H9 (cell line): ENCODE results near the gene PCSK1. TPM values are rescaled to one million over a fixed set of nuclear protein-coding genes. Genes with fewer than 3 reads are reported as not detected.

Experiments used
- DNase-seq: peaks from one replicate; pipeline ENCODE4 v3.0.0-alpha.2; 2017
- H2AFZ ChIP-seq: one replicate; pipeline ENCODE4 v1.6.1; 2013; ENCODE audit warnings: mild to moderate bottlenecking, low read length, control low read depth, moderate library complexity
- H2AK5ac ChIP-seq: 2 replicates; pipeline ENCODE4 v1.6.1; 2013; ENCODE audit warnings: low read length, control low read depth, mixed read lengths; ENCODE audit not compliant: insufficient read length
- H2BK120ac ChIP-seq: one replicate; pipeline ENCODE4 v1.6.1; 2013; ENCODE audit warnings: low read depth, mild to moderate bottlenecking, low read length, control low read depth, inconsistent platforms; ENCODE audit not compliant: poor library complexity, severe bottlenecking
- H2BK12ac ChIP-seq: 2 replicates; pipeline ENCODE4 v1.6.1; 2013; ENCODE audit warnings: low read length, control low read depth, mixed read lengths, low read depth; ENCODE audit not compliant: insufficient read length
- H2BK15ac ChIP-seq: 2 replicates; pipeline ENCODE4 v1.6.1; 2013; ENCODE audit warnings: low read depth, low read length, control low read depth
- H2BK20ac ChIP-seq: one replicate; pipeline ENCODE4 v1.6.1; 2013; ENCODE audit warnings: low read depth, mild to moderate bottlenecking, low read length, control low read depth, inconsistent platforms; ENCODE audit not compliant: poor library complexity, severe bottlenecking
- H2BK5ac ChIP-seq: 2 replicates; pipeline ENCODE4 v1.6.1; 2013; ENCODE audit warnings: low read length, control low read depth, mixed read lengths; ENCODE audit not compliant: insufficient read length
- H3K14ac ChIP-seq: 2 replicates; pipeline ENCODE4 v1.6.1; 2013; ENCODE audit warnings: low read length, control low read depth; ENCODE audit not compliant: insufficient read depth
- H3K18ac ChIP-seq: 2 replicates; pipeline ENCODE4 v1.6.1; 2013; ENCODE audit warnings: low read depth, mild to moderate bottlenecking, mixed read lengths, low read length, control low read depth; ENCODE audit not compliant: insufficient read length
- H3K23ac ChIP-seq: 2 replicates; pipeline ENCODE4 v1.6.1; 2013; ENCODE audit warnings: low read length, control low read depth, mixed read lengths, low read depth; ENCODE audit not compliant: insufficient read length
- H3K23me2 ChIP-seq: 2 replicates; pipeline ENCODE4 v1.6.1; 2013; ENCODE audit warnings: low read depth, mild to moderate bottlenecking, mixed read lengths, low read length, control low read depth; ENCODE audit not compliant: insufficient read length, poor library complexity, severe bottlenecking
- H3K27ac ChIP-seq: 2 replicates; pipeline ENCODE4 v1.5.1; 2013; ENCODE audit warnings: low read length, control low read depth, mixed read lengths, low read depth; ENCODE audit not compliant: insufficient read length
- H3K27me3 ChIP-seq: 2 replicates; pipeline ENCODE4 v1.6.1; 2013; ENCODE audit warnings: low read length, control low read depth, inconsistent platforms; ENCODE audit not compliant: insufficient read depth
- H3K4ac ChIP-seq: 2 replicates; pipeline ENCODE4 v1.6.1; 2013; ENCODE audit warnings: low read depth, mild to moderate bottlenecking, control low read depth, inconsistent platforms, low read length, moderate library complexity
- H3K4me1 ChIP-seq: 2 replicates; pipeline ENCODE4 v1.6.1; 2013; ENCODE audit warnings: low read length, control low read depth, inconsistent platforms; ENCODE audit not compliant: insufficient read depth
- H3K4me2 ChIP-seq: 2 replicates; pipeline ENCODE4 v1.6.1; 2013; ENCODE audit warnings: low read length, control low read depth, mixed read lengths; ENCODE audit not compliant: insufficient read length, insufficient read depth
- H3K56ac ChIP-seq: 2 replicates; pipeline ENCODE4 v1.6.1; 2013; ENCODE audit warnings: low read depth, mild to moderate bottlenecking, mixed read lengths, low read length, control low read depth; ENCODE audit not compliant: insufficient read length
- H3K79me1 ChIP-seq: 2 replicates; pipeline ENCODE4 v1.6.1; 2013; ENCODE audit warnings: low read depth, mild to moderate bottlenecking, moderate library complexity, low read length, control low read depth, inconsistent platforms; ENCODE audit not compliant: insufficient read depth, poor library complexity, severe bottlenecking
- H3K79me2 ChIP-seq: 2 replicates; pipeline ENCODE4 v1.6.1; 2013; ENCODE audit warnings: low read length, control low read depth, inconsistent platforms; ENCODE audit not compliant: insufficient read depth
- H3K9ac ChIP-seq: 2 replicates; pipeline ENCODE4 v1.6.1; 2013; ENCODE audit warnings: low read length, control low read depth, mixed read lengths; ENCODE audit not compliant: insufficient read length; ENCODE audit errors: extremely low read depth
- H3K9me3 ChIP-seq: one replicate; pipeline ENCODE4 v1.6.1; 2013; ENCODE audit warnings: low read depth, low read length, inconsistent platforms; ENCODE audit not compliant: control insufficient read depth
- H3T11ph ChIP-seq: one replicate; pipeline ENCODE4 v1.6.1; 2013; ENCODE audit warnings: mild to moderate bottlenecking, low read length, control low read depth, inconsistent platforms
- H4K20me1 ChIP-seq: one replicate; pipeline ENCODE4 v1.6.1; 2013; ENCODE audit not compliant: control insufficient read depth, insufficient read length, insufficient read depth
- H4K5ac ChIP-seq: 2 replicates; pipeline ENCODE4 v1.6.1; 2013; ENCODE audit warnings: low read depth, mild to moderate bottlenecking, mixed read lengths, low read length, control low read depth; ENCODE audit not compliant: insufficient read length
- H4K8ac ChIP-seq: replicated peaks from 2 replicates; pipeline ENCODE4 v1.6.1; 2013; ENCODE audit warnings: low read length, control low read depth, mixed read lengths, low read depth; ENCODE audit not compliant: insufficient read length
- H4K91ac ChIP-seq: 2 replicates; pipeline ENCODE4 v1.6.1; 2013; ENCODE audit warnings: low read depth, mild to moderate bottlenecking, moderate library complexity, mixed read lengths, low read length, control low read depth; ENCODE audit not compliant: insufficient read length
- H3K27ac Mint-ChIP-seq, 3 experiments: 2 replicates in 2 of 3; 3 replicates in 1 of 3; pipeline ENCODE4 v1.8.0; 2020 to 2021; ENCODE audit warnings: mixed read lengths in 3 of 3, mild to moderate bottlenecking in 1 of 3, moderate library complexity in 1 of 3
- H3K27me3 Mint-ChIP-seq: 2 replicates; pipeline ENCODE4 v1.8.0; 2021; ENCODE audit warnings: low read depth, mild to moderate bottlenecking, moderate library complexity, mixed read lengths
- H3K36me3 Mint-ChIP-seq, 3 experiments: 2 replicates in 2 of 3; 3 replicates in 1 of 3; pipeline ENCODE4 v1.8.0; 2020 to 2021; ENCODE audit warnings: low read depth in 3 of 3, mixed read lengths in 3 of 3; ENCODE audit not compliant: insufficient read depth in 1 of 3
- H3K4me1 Mint-ChIP-seq, 2 experiments: 2 replicates each; pipeline ENCODE4 v1.8.0; 2020; ENCODE audit warnings: mixed read lengths in 2 of 2
- H3K4me3 Mint-ChIP-seq, 2 experiments: 2 replicates in 1 of 2; 3 replicates in 1 of 2; pipeline ENCODE4 v1.8.0; 2020 to 2021; ENCODE audit warnings: mild to moderate bottlenecking in 2 of 2, mixed read lengths in 2 of 2, moderate library complexity in 1 of 2
- H3K9me3 Mint-ChIP-seq, 2 experiments: 2 replicates in 1 of 2; 3 replicates in 1 of 2; pipeline ENCODE4 v1.8.0; 2020; ENCODE audit warnings: mild to moderate bottlenecking in 2 of 2, mixed read lengths in 2 of 2, moderate library complexity in 1 of 2
- CTCF ChIP-seq: fragments of 200-600 bp; sonication (generic); conservative IDR thresholded peaks from 3 replicates; pipeline ENCODE4 v1.8.0; 2021; ENCODE audit warnings: antibody characterized with exemption, mild to moderate bottlenecking
- WGBS: extraction: QIAGEN DNeasy Blood & Tissue Kit; methylation state at CpG from one replicate; pipeline ENCODE4 v1.1.7; 2013; ENCODE audit warnings: missing lambda C conversion rate, low lambda C conversion rate, mixed read lengths; ENCODE audit not compliant: insufficient read length; ENCODE audit errors: extremely low coverage; 5-methylcytosine and 5-hydroxymethylcytosine counted together
- total RNA-seq: library from RNA; stranded (reverse); gene quantifications from 2 replicates; pipeline ENCODE4 v1.2.1, GENCODE V29; 2021

The PCSK1 gene
- total RNA-seq, 1 experiment from 2014 or later, result 2.9 TPM

- H3K4me1 ChIP-seq, result no peaks in the 10 kb centered on the region
- no peak overlapping the region for H4K5ac ChIP-seq
- H3K36me3 Mint-ChIP-seq, result no peaks in the 10 kb centered on the region
Observed at GRCh38 chr5:96478983-96479382, 45.9 kb upstream of the PCSK1 start.

More at GRCh38 chr5:96478983-96479382, 45.9 kb upstream of the PCSK1 start:
- H3K27ac Mint-ChIP-seq, result no peak overlapping the region
- no peaks in the 10 kb centered on the region for H3K23me2 ChIP-seq
- no peak overlapping the region for H2AFZ ChIP-seq
- no peak for DNase-seq
- H2AK5ac ChIP-seq, result no peak overlapping the region
- H3K27me3 ChIP-seq, result no peaks in the 10 kb centered on the region
- no peak overlapping the region for H2BK5ac ChIP-seq
- H3K9me3 ChIP-seq, result no peaks in the 10 kb centered on the region
- no peak for TF ChIP-seq CTCF
- H3K9ac ChIP-seq, result no peak overlapping the region
- H3T11ph ChIP-seq, result no peak overlapping the region
- H3K9me3 Mint-ChIP-seq, result no peaks in the 10 kb centered on the region
- H3K18ac ChIP-seq, result no peak overlapping the region
- H2BK20ac ChIP-seq, result no peak overlapping the region
- no peaks in the 10 kb centered on the region for H3K79me2 ChIP-seq
- no peak overlapping the region for H3K4me2 ChIP-seq
- H3K27me3 Mint-ChIP-seq, result no peaks in the 10 kb centered on the region
- no peak overlapping the region for H3K4ac ChIP-seq
- WGBS, result no CpG with 5 or more reads among the region's 1 CpG
- no peak overlapping the region for H2BK120ac ChIP-seq
- no peaks in the 10 kb centered on the region for H4K20me1 ChIP-seq
- H4K91ac ChIP-seq, result no peak overlapping the region
- H3K56ac ChIP-seq, result no peak overlapping the region
- H4K8ac ChIP-seq, result no peak overlapping the region
- no peak overlapping the region for H3K27ac ChIP-seq
- H3K23ac ChIP-seq, result no peak overlapping the region
- no peak overlapping the region for H3K4me3 Mint-ChIP-seq
- H3K14ac ChIP-seq, result no peak overlapping the region
- H3K4me1 Mint-ChIP-seq, result no peaks in the 10 kb centered on the region
- no peak overlapping the region for H2BK12ac ChIP-seq
- no peak overlapping the region for H2BK15ac ChIP-seq
- no peaks in the 10 kb centered on the region for H3K79me1 ChIP-seq
